K562 (cell line): ENCODE results near the gene ART4. TPM values are rescaled to one million over a fixed set of nuclear protein-coding genes. Genes with fewer than 3 reads are reported as not detected.

Source experiments
- CHD2 ChIP-seq: IDR thresholded peaks from 2 replicates; pipeline ENCODE4 v1.6.1; 2011; ENCODE audit warnings: low read depth, low read length
- FOXP1 ChIP-seq: sonication (generic); formaldehyde crosslinking; IDR thresholded peaks from 2 replicates; pipeline ENCODE4 v1.8.0; 2022; ENCODE audit warnings: mild to moderate bottlenecking, missing genetic modification reagents
- GATA2 ChIP-seq: sonication (generic); formaldehyde crosslinking; IDR thresholded peaks from 2 replicates; pipeline ENCODE4 v1.4.0; 2020; ENCODE audit warnings: mild to moderate bottlenecking, missing genetic modification reagents
- ILK ChIP-seq: fragments of 450-650 bp; IDR thresholded peaks from 2 replicates; pipeline ENCODE4 v1.6.1; 2016; ENCODE audit warnings: missing genetic modification characterization, low read depth, mild to moderate bottlenecking, missing compliant biosample characterization, moderate library complexity, borderline replicate concordance
- MED1 ChIP-seq: sonication (generic); formaldehyde crosslinking; IDR thresholded peaks from 2 replicates; pipeline ENCODE4 v1.8.1; 2023; ENCODE audit warnings: missing genetic modification reagents, borderline replicate concordance
- NFRKB ChIP-seq: fragments of 450-650 bp; IDR thresholded peaks from 2 replicates; pipeline ENCODE4 v1.6.1; 2016; ENCODE audit warnings: low read depth
- POLR2A ChIP-seq: fragments of 450-650 bp; conservative IDR thresholded peaks from 2 replicates; pipeline ENCODE4 v1.6.1; 2016
- RUNX1 ChIP-seq: sonication (generic); IDR thresholded peaks from 2 replicates; pipeline ENCODE4 v1.6.1; 2016; ENCODE audit warnings: antibody characterized with exemption, low read depth
- SMAD4 ChIP-seq: fragments of 250-450 bp; sonication (Bioruptor Pico); conservative IDR thresholded peaks from 2 replicates; pipeline ENCODE4 v1.8.0; 2021; ENCODE audit warnings: inconsistent platforms, mild to moderate bottlenecking, moderate library complexity
- SOX6 ChIP-seq: fragments of 450-650 bp; IDR thresholded peaks from 2 replicates; pipeline ENCODE4 v1.6.1; 2014; ENCODE audit warnings: mild to moderate bottlenecking
- SP1 ChIP-seq: sonication (generic); formaldehyde crosslinking; IDR thresholded peaks from 2 replicates; pipeline ENCODE4 v1.8.1; 2022; ENCODE audit warnings: mild to moderate bottlenecking, missing genetic modification reagents
- SUPT5H ChIP-seq: fragments of 450-650 bp; IDR thresholded peaks from 2 replicates; pipeline ENCODE4 v1.6.1; 2016
- TAF9B ChIP-seq: fragments of 450-650 bp; IDR thresholded peaks from 2 replicates; pipeline ENCODE4 v1.6.1; 2018; ENCODE audit warnings: mild to moderate bottlenecking; ENCODE audit not compliant: partially characterized antibody
- TEAD2 ChIP-seq: fragments of 450-650 bp; IDR thresholded peaks from 2 replicates; pipeline ENCODE4 v1.6.1; 2016; ENCODE audit warnings: missing genetic modification characterization, control low read depth, missing compliant biosample characterization
- ZNF23 ChIP-seq: fragments of 250-450 bp; sonication (Bioruptor Pico); IDR thresholded peaks from 2 replicates; pipeline ENCODE4 v1.4.0; 2020; ENCODE audit warnings: mild to moderate bottlenecking
- ZNF408 ChIP-seq: fragments of 250-450 bp; sonication (Bioruptor Pico); IDR thresholded peaks from 2 replicates; pipeline ENCODE4 v1.4.0; 2020; ENCODE audit warnings: low read depth, mild to moderate bottlenecking, moderate library complexity
- ZNF507 ChIP-seq: conservative IDR thresholded peaks from 2 replicates; pipeline ENCODE4 v1.6.1; 2017; ENCODE audit warnings: missing genetic modification characterization, missing compliant biosample characterization
- polyA plus RNA-seq, 8 experiments: library from polyadenylated mRNA; depleted of rRNA in 4 of 8; stranded (reverse) in 5 of 8; unstranded in 3 of 8; fragments of >200 nt; fragmentation: Nextera tagmentation in 2 of 8; fragmentation: Illumina TruSeq in 1 of 8; extraction: Ambion mirVana in 2 of 8; extraction: Trizol in 1 of 8; gene quantifications; 2 replicates each; pipeline versions ENCODE4 v1.2.1 to v1.2.3, GENCODE V29; 2011 to 2014; ENCODE audit warnings: inconsistent platforms in 1 of 8, missing spikeins in 1 of 8
- total RNA-seq, 7 experiments: library from RNA; depleted of rRNA in 6 of 7; stranded (reverse); fragments of >200 nt in 6 of 7; fragmentation: Illumina TruSeq in 2 of 7; extraction: Trizol in 2 of 7; gene quantifications; 2 replicates each; pipeline versions ENCODE4 v1.2.1 to v1.2.3, GENCODE V29; 2011 to 2021; ENCODE audit warnings: low replicate concordance in 1 of 7
- TF ChIP-seq, protein P1 (sequence below): fragments of 150-350 bp; IDR thresholded peaks from 2 replicates; pipeline ENCODE4 v1.6.1; 2014; ENCODE audit warnings: low read depth, mild to moderate bottlenecking, low read length, borderline replicate concordance
- TF ChIP-seq, protein P2 (sequence below), 2 experiments: fragments of 150-350 bp in 1 of 2; IDR thresholded peaks; 2 replicates each; pipeline ENCODE4 v1.6.1; 2012 to 2016; ENCODE audit warnings: low read depth in 2 of 2, low read length in 2 of 2, mild to moderate bottlenecking in 1 of 2, moderate library complexity in 1 of 2

The ART4 gene
- total and polyA plus RNA-seq, 9 of the 15 experiments (the other 6 are each of a cell fraction or from before 2014, with no cell fraction given) = 0.07 TPM; not detected in 8

DNA sequence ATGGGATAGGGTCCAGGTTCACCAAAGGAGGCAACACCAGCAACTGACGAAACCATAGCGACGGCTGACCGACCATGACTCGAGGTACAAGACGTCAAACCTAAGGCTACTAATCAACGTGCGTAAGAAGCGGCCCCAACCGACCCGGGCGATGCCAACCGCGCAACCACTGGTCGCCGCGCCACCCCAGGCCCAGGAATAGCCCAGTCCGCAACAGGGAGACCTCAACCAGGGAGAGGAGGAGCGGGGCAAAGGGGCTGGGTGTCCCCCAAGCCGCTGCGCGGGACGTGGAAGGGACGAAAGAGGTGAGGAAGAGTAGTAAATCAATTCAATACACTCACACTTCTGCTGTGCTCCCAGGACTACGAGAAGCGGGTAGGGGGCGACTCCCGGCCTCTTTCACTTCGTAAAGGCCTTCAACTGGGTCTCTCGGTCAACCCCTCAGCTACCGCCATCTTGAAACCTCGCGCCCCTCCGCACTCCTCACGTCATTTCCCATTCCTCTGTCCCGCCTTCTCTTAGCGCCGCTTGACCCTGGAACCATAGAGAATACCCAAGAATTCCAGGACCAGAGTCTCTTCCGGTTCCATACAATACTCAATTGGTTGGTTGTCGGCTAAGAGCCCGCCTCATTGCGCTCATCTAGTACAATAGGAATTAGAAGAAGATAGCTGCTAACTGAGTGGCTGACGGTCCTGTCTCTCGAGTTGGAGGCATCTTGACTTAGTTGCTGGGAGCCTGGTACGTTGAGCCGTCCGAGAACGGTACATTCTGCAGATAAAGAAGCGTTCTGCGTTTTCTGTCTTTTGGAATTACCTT lies 40.1 kb downstream of the ART4 start, which contains the start of the genes C12orf60 and WBP11 (continued):
- TF ChIP-seq ZNF507 (tag) (no peak), GATA2 (CRISPR knock-in tag) (no peak), TAF9B (peak; percentile 77), MED1 (CRISPR knock-in tag) (no peak), ZNF23 (no peak), TEAD2 (tag) (no peak), NFRKB (peak; percentile 78), SUPT5H (peak; percentile 78), SOX6 (no peak), POLR2A (peak; percentile 86), CHD2 (peak; percentile 52), RUNX1 (no peak), FOXP1 (no peak), SMAD4 (CRISPR knock-in tag) (no peak), SP1 (no peak), ZNF408 (CRISPR knock-in tag) (no peak), ILK (tag) (no peak)
- TF ChIP-seq, protein P1, sequence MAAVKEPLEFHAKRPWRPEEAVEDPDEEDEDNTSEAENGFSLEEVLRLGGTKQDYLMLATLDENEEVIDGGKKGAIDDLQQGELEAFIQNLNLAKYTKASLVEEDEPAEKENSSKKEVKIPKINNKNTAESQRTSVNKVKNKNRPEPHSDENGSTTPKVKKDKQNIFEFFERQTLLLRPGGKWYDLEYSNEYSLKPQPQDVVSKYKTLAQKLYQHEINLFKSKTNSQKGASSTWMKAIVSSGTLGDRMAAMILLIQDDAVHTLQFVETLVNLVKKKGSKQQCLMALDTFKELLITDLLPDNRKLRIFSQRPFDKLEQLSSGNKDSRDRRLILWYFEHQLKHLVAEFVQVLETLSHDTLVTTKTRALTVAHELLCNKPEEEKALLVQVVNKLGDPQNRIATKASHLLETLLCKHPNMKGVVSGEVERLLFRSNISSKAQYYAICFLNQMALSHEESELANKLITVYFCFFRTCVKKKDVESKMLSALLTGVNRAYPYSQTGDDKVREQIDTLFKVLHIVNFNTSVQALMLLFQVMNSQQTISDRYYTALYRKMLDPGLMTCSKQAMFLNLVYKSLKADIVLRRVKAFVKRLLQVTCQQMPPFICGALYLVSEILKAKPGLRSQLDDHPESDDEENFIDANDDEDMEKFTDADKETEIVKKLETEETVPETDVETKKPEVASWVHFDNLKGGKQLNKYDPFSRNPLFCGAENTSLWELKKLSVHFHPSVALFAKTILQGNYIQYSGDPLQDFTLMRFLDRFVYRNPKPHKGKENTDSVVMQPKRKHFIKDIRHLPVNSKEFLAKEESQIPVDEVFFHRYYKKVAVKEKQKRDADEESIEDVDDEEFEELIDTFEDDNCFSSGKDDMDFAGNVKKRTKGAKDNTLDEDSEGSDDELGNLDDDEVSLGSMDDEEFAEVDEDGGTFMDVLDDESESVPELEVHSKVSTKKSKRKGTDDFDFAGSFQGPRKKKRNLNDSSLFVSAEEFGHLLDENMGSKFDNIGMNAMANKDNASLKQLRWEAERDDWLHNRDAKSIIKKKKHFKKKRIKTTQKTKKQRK = peak; percentile 67; the same call in 1 of the 2 replicates
- TF ChIP-seq, protein P2, sequence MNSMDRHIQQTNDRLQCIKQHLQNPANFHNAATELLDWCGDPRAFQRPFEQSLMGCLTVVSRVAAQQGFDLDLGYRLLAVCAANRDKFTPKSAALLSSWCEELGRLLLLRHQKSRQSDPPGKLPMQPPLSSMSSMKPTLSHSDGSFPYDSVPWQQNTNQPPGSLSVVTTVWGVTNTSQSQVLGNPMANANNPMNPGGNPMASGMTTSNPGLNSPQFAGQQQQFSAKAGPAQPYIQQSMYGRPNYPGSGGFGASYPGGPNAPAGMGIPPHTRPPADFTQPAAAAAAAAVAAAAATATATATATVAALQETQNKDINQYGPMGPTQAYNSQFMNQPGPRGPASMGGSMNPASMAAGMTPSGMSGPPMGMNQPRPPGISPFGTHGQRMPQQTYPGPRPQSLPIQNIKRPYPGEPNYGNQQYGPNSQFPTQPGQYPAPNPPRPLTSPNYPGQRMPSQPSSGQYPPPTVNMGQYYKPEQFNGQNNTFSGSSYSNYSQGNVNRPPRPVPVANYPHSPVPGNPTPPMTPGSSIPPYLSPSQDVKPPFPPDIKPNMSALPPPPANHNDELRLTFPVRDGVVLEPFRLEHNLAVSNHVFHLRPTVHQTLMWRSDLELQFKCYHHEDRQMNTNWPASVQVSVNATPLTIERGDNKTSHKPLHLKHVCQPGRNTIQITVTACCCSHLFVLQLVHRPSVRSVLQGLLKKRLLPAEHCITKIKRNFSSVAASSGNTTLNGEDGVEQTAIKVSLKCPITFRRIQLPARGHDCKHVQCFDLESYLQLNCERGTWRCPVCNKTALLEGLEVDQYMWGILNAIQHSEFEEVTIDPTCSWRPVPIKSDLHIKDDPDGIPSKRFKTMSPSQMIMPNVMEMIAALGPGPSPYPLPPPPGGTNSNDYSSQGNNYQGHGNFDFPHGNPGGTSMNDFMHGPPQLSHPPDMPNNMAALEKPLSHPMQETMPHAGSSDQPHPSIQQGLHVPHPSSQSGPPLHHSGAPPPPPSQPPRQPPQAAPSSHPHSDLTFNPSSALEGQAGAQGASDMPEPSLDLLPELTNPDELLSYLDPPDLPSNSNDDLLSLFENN (IDR thresholded peaks at IDR 0.05; ENCODE audit: low read depth in 2 of 2, low read length in 2 of 2) = 0 out of 4 replicates have a peak, but pooled peaks of 1 of the 2 experiments have one; percentile 5
- TF ChIP-seq, all 486 proteins: peak for 64
